Left kidney (tissue), 2 donors: ENCODE data around the gene ABR. TPM values are rescaled to one million over a fixed set of nuclear protein-coding genes. Genes with fewer than 3 reads are reported as not detected.
A peak's percentile ranks its signal among the peaks of the same experiment; 100 is the strongest.
"Not testable (repeated sequence)": the region's sequence is repeated elsewhere in the genome, so short reads cannot be mapped to it uniquely, and the experiment has no call there.

ENCODE experiments used
- DNase-seq: peaks from one replicate; pipeline ENCODE4 v3.0.0-alpha.2; 2013
- polyA plus RNA-seq: library from polyadenylated mRNA; unstranded; fragments of 120-200 nt; gene quantifications from one replicate; pipeline ENCODE4 v1.2.1, GENCODE V29; 2013; ENCODE audit not compliant: insufficient read length

ABR gene
- polyA plus RNA-seq, 1 donor, result 49.2 TPM

GRCh38 chr17:1123393-1123831 lies 56.4 kb downstream of the ABR start:
- DNase-seq, result no peak

- peak; percentile 65 for DNase-seq
Observed at GRCh38 chr17:1122533-1123392, 57.0 kb downstream of the ABR start.

GRCh38 chr17:1121442-1121817 lies 58.4 kb downstream of the ABR start:
- not testable (repeated sequence) for DNase-seq

- no peak for DNase-seq
Observed at GRCh38 chr17:1120596-1121441, 59.0 kb downstream of the ABR start.

GRCh38 chr17:1119924-1120323 lies 59.9 kb downstream of the ABR start:
- DNase-seq, result no peak

GRCh38 chr17:1116602-1117001 lies 63.2 kb downstream of the ABR start:
- DNase-seq, result no peak

- DNase-seq, result no peak
Observed at GRCh38 chr17:1112875-1113274, 66.9 kb downstream of the ABR start.

- no peak for DNase-seq
Observed at GRCh38 chr17:1111599-1112443, 68.0 kb downstream of the ABR start.

- DNase-seq, result no peak
Observed at GRCh38 chr17:1110862-1111598, 68.8 kb downstream of the ABR start.

- no peak for DNase-seq
Observed at GRCh38 chr17:1110541-1110861, 69.3 kb downstream of the ABR start.

- no peak for DNase-seq
Observed at GRCh38 chr17:1109606-1110540, 69.9 kb downstream of the ABR start.

GRCh38 chr17:1108765-1109605 lies 70.8 kb downstream of the ABR start:
- no peak for DNase-seq

- no peak for DNase-seq
Observed at GRCh38 chr17:1108478-1108764, 71.4 kb downstream of the ABR start.

GRCh38 chr17:1107777-1108477 lies 71.9 kb downstream of the ABR start:
- DNase-seq, result no peak

- no peak for DNase-seq
Observed at GRCh38 chr17:1107083-1107776, 72.6 kb downstream of the ABR start.

GRCh38 chr17:1104222-1104621 lies 75.6 kb downstream of the ABR start:
- DNase-seq, result no peak

- no peak for DNase-seq
Observed at GRCh38 chr17:1100382-1100781, 79.4 kb downstream of the ABR start.

GRCh38 chr17:1099242-1099641 lies 80.5 kb downstream of the ABR start:
- DNase-seq, result no peak
